Ovary (tissue), 9 donors: ENCODE results near the gene LRRC10B. TPM values are rescaled to one million over a fixed set of nuclear protein-coding genes. Genes with fewer than 3 reads are reported as not detected.

Experiments used
- DNase-seq, 5 donors: peaks; one replicate each; pipeline ENCODE4 v3.0.0-alpha.2; 2019 to 2020
- H3K27ac ChIP-seq, 2 donors: fragments of 200-600 bp; one replicate each; pipeline versions ENCODE4 v1.5.1 to v1.8.0; 2019 to 2022
- H3K27me3 ChIP-seq: fragments of 200-600 bp; one replicate; pipeline ENCODE4 v1.8.0; 2022
- H3K36me3 ChIP-seq: fragments of 200-600 bp; sonication (generic); one replicate; pipeline ENCODE4 v1.5.1; 2019
- H3K4me1 ChIP-seq: one replicate; pipeline ENCODE4 v1.8.1; 2013; ENCODE audit warnings: mild to moderate bottlenecking, moderate library complexity; ENCODE audit not compliant: insufficient read depth
- H3K4me3 ChIP-seq: fragments of 200-600 bp; sonication (generic); one replicate; pipeline ENCODE4 v1.5.1; 2017
- H3K9me3 ChIP-seq, 2 donors: fragments of 200-600 bp in 1 of 2; sonication (generic) in 1 of 2; one replicate each; pipeline versions ENCODE4 v1.5.1 to v1.8.1; 2013 to 2019; ENCODE audit warnings: mild to moderate bottlenecking in 1 of 2, moderate library complexity in 1 of 2
- CTCF ChIP-seq, 3 donors: fragments of 450-650 bp in 2 of 3; fragments of 200-600 bp in 1 of 3; IDR thresholded peaks; one replicate each; pipeline versions ENCODE4 v1.5.1 to v1.8.0; 2016 to 2022; ENCODE audit warnings: antibody characterized with exemption in 3 of 3, mild to moderate bottlenecking in 1 of 3
- EP300 ChIP-seq: sonication (generic); formaldehyde crosslinking; IDR thresholded peaks from one replicate; pipeline ENCODE4 v1.6.1; 2017; ENCODE audit warnings: antibody characterized with exemption
- POLR2A ChIP-seq: fragments of 450-650 bp; IDR thresholded peaks from one replicate; pipeline ENCODE4 v1.6.1; 2017; ENCODE audit warnings: antibody characterized with exemption, mild to moderate bottlenecking, moderate library complexity
- WGBS, 3 donors: extraction: QIAGEN DNeasy Blood & Tissue Kit in 1 of 3; methylation state at CpG; one replicate each; pipeline versions ENCODE4 v1.1.5 to v1.1.7; 2013 to 2017; 5-methylcytosine and 5-hydroxymethylcytosine counted together
- intact Hi-C, 4 donors: fragments of 100-400 bp; cut with DNase I; formaldehyde crosslinking; loops; one replicate each; pipeline versions ENCODE4 v1.11.0 to v1.15.1; 2022 to 2023
- polyA plus RNA-seq, 2 donors: library from polyadenylated mRNA; stranded (reverse); fragments of 200-250 nt in 1 of 2; fragments of 350-450 nt in 1 of 2; fragmentation: Illumina TruSeq in 1 of 2; extraction: RNeasy Lipid Tissue Mini Kit (QIAGEN cat#74804) in 1 of 2; gene quantifications; one replicate each; pipeline ENCODE4 v1.2.3, GENCODE V29; 2013 to 2014
- total RNA-seq, 7 donors: library from RNA; depleted of rRNA in 2 of 7; stranded (reverse); fragments of >200 nt in 2 of 7; fragmentation: NEBNext Ultra II Directional in 3 of 7; extraction: Animal tissue kit (Norgen Biotek cat#: 25700) in 3 of 7; gene quantifications; one replicate each; pipeline versions ENCODE4 v1.1.0 to v1.2.4, GENCODE V29; 2016 to 2023
- donor health status: DM: no; HTN: no; CAD: no; lungs with moderate emphysema.
- donor health status: DM: no; HTN: no; CAD: no.
- donor health status: Bipolar disorder and iron deficiency.
- donor health status: DM: yes; HTN: yes; CAD: no.
- donor health status: DM: no; HTN: no; CAD: no.
- donor health status: DM: yes; HTN: yes; CAD: no.

The LRRC10B gene
- total and polyA plus RNA-seq, 9 donors, result 0.45 to 23.0 (median 1.4) TPM

- TF ChIP-seq POLR2A (no peak), EP300 (no peak), CTCF (IDR thresholded peaks at IDR 0.05) (no peak)
- Histone ChIP-seq H3K9me3 (no peaks in the 10 kb centered on the region), H3K4me3 (no peak overlapping the region), H3K36me3 (no peaks in the 10 kb centered on the region), H3K4me1 (peaks cover 2% of the 10 kb centered on the region), H3K27me3 (peaks cover 3% of the 10 kb centered on the region), H3K27ac (no peak overlapping the region)
- intact Hi-C loops, result loop anchor here in 2 of 4 donors (10.0 kb wide), 1 partner anchor 68 kb away; no protein-coding TSS in a partner anchor
- DNase-seq, result no peak
- WGBS, 3 donors, result 73 to 84% (median 77%) methylated on average over 4 of the region's 4 CpGs
Measured at GRCh38 chr11:61512435-61512834, 3.9 kb downstream of the LRRC10B start.

GRCh38 chr11:61513143-61513765 is 4.7 kb downstream of the LRRC10B start:
- Histone ChIP-seq H3K27ac (no peak overlapping the region), H3K9me3 (no peaks in the 10 kb centered on the region), H3K36me3 (no peaks in the 10 kb centered on the region), H3K4me1 (peaks cover 2% of the 10 kb centered on the region), H3K27me3 (peaks cover 3% of the 10 kb centered on the region), H3K4me3 (no peak overlapping the region)
- no peak for TF ChIP-seq CTCF (IDR thresholded peaks at IDR 0.05)
- TF ChIP-seq EP300, result no peak
- TF ChIP-seq POLR2A, result no peak
- no peak for DNase-seq
- intact Hi-C loops, result loop anchor here in 2 of 4 donors (10.0 kb wide), 1 partner anchor 68 kb away; no protein-coding TSS in a partner anchor
- WGBS, 3 donors, result 76 to 83% (median 80%) methylated on average over 10 to 11 of the region's 11 CpGs

- H3K4me3 ChIP-seq, result no peak overlapping the region
- no peaks in the 10 kb centered on the region for H3K9me3 ChIP-seq
- H3K27ac ChIP-seq, result no peak overlapping the region
- intact Hi-C loops, result loop anchor here in 2 of 4 donors (10.0 kb wide), 1 partner anchor 69 kb away; no protein-coding TSS in a partner anchor
- no peaks in the 10 kb centered on the region for H3K36me3 ChIP-seq
- WGBS, 3 donors, result 72 to 78% (median 74%) methylated on average over 11 of the region's 11 CpGs
- H3K4me1 ChIP-seq, result peaks cover 2% of the 10 kb centered on the region
- TF ChIP-seq POLR2A (no peak), CTCF (IDR thresholded peaks at IDR 0.05) (no peak), EP300 (no peak)
- peaks cover 3% of the 10 kb centered on the region for H3K27me3 ChIP-seq
- DNase-seq, result no peak
Measured at GRCh38 chr11:61514050-61514917, 5.7 kb downstream of the LRRC10B start.

- DNase-seq, result no peak
- Histone ChIP-seq H3K4me1 (no peaks in the 10 kb centered on the region), H3K4me3 (no peak overlapping the region), H3K36me3 (no peaks in the 10 kb centered on the region), H3K27me3 (no peaks in the 10 kb centered on the region), H3K9me3 (no peaks in the 10 kb centered on the region), H3K27ac (no peak overlapping the region)
- intact Hi-C loops, result loop anchor here in 3 of 4 donors (2.0 to 10.0 kb wide), 3 partner anchors 37 to 71 kb away; no protein-coding TSS in a partner anchor
- WGBS, 3 donors, result 80 to 87% (median 84%) methylated on average over 10 of the region's 10 CpGs
- TF ChIP-seq POLR2A, result no peak
- TF ChIP-seq EP300, result no peak
- no peak for TF ChIP-seq CTCF (IDR thresholded peaks at IDR 0.05)
Measured at GRCh38 chr11:61515686-61516085, 7.1 kb downstream of the LRRC10B start.
